IMR-90 (cell line): ENCODE data around the gene RING1.

Source experiments
- CEBPB ChIP-seq: IDR thresholded peaks from 2 replicates; pipeline ENCODE4 v1.6.1; 2012; ENCODE audit warnings: low read depth, low read length, improper control_type of control experiment
- CTCF ChIP-seq: conservative IDR thresholded peaks from 2 replicates; pipeline ENCODE4 v1.5.1; 2012; ENCODE audit warnings: mild to moderate bottlenecking, low read depth, low read length, improper control_type of control experiment
- FOS ChIP-seq: fragments of 150-350 bp; IDR thresholded peaks from 2 replicates; pipeline ENCODE4 v1.6.1; 2016; ENCODE audit warnings: low read depth, low read length
- NFE2L2 ChIP-seq: fragments of 150-350 bp; IDR thresholded peaks from 2 replicates; pipeline ENCODE4 v1.6.1; 2016; ENCODE audit warnings: low read depth, mild to moderate bottlenecking, low read length
- POLR2A ChIP-seq: IDR thresholded peaks from 2 replicates; pipeline ENCODE4 v1.6.1; 2012; ENCODE audit warnings: mild to moderate bottlenecking, low read depth, low read length
- RAD21 ChIP-seq: IDR thresholded peaks from 2 replicates; pipeline ENCODE4 v1.6.1; 2012; ENCODE audit warnings: low read length, improper control_type of control experiment
- RCOR1 ChIP-seq: IDR thresholded peaks from 2 replicates; pipeline ENCODE4 v1.6.1; 2012; ENCODE audit warnings: mild to moderate bottlenecking, low read length, improper control_type of control experiment; ENCODE audit not compliant: insufficient replicate concordance
- RFX5 ChIP-seq: IDR thresholded peaks from 2 replicates; pipeline ENCODE4 v1.8.0; 2012; ENCODE audit warnings: low read depth, mild to moderate bottlenecking, low read length, moderate library complexity
- SMC3 ChIP-seq: fragments of 150-350 bp; IDR thresholded peaks from 2 replicates; pipeline ENCODE4 v1.6.1; 2016; ENCODE audit warnings: low read depth, mild to moderate bottlenecking, antibody characterized with exemption, low read length, moderate library complexity
- USF2 ChIP-seq: fragments of 150-350 bp; IDR thresholded peaks from 2 replicates; pipeline ENCODE4 v1.6.1; 2017; ENCODE audit warnings: mild to moderate bottlenecking, antibody characterized with exemption, low read length, low read depth

GRCh38 chr6:33201935-33202334, 6.4 kb upstream of the RING1 start:
- no peak for TF ChIP-seq CTCF
- TF ChIP-seq RCOR1: no peak
- no peak for TF ChIP-seq RAD21
- TF ChIP-seq POLR2A: no peak
- no peak for TF ChIP-seq SMC3
- no peak for TF ChIP-seq CEBPB
- no peak for TF ChIP-seq NFE2L2
- no peak for TF ChIP-seq USF2
- TF ChIP-seq RFX5: no peak
- no peak for TF ChIP-seq FOS
